IPS-18c (cell line): Measurements from ENCODE around the gene DCBLD2.
A peak's percentile ranks its signal among the peaks of the same experiment; 100 is the strongest.

ENCODE experiments used
- H3K4me3 ChIP-seq: 2 replicates; pipeline ENCODE4 v1.7.0; 2013; ENCODE audit warnings: low read depth, mild to moderate bottlenecking, low read length, moderate library complexity; ENCODE audit not compliant: insufficient read depth
- H3K9me3 ChIP-seq: one replicate; pipeline ENCODE4 v1.6.1; 2013; ENCODE audit warnings: mild to moderate bottlenecking, low read length, moderate library complexity; ENCODE audit not compliant: control insufficient read depth, insufficient read depth

Gene DCBLD2

GRCh38 chr3:98901392-98902350 is at the start of gene DCBLD2:
Gene DCBLD2, minus strand, starts transcription at chr3:98901695. Its CDS starts 369 bp downstream, at chr3:98901326.
- no peaks in the 10 kb centered on the region for H3K9me3 ChIP-seq
- peak within 1 kb of the TSS; percentile 92 for H3K4me3 ChIP-seq

- H3K9me3 ChIP-seq = no peaks in the 10 kb centered on the region
- no peak overlapping the region for H3K4me3 ChIP-seq
Measured at GRCh38 chr3:98945666-98946065, 44.2 kb upstream of the DCBLD2 start.

- Histone ChIP-seq H3K9me3 (no peaks in the 10 kb centered on the region), H3K4me3 (no peak overlapping the region)
Measured at GRCh38 chr3:98945101-98945524, 43.6 kb upstream of the DCBLD2 start.

DNA sequence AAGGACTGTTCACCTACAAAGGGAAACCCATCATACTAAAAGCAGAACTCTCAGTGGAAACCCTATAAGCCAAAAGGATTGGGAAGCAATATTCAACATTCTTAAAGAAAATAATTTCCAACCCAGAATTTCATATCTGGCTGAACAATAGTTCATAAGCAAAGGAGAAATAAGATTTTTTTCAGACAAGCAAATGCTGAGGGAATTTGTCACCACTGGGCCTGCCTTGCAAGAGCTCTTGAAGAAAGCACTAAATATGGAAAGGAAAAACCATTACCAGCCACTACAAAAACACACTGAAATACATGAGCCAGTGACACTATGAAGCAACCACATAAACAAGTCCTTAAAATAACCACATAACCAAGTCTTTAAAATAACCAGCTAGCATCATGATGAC is 28.9 kb upstream of the DCBLD2 start:
- H3K9me3 ChIP-seq = no peaks in the 10 kb centered on the region
- H3K4me3 ChIP-seq = no peak overlapping the region

GRCh38 chr3:98921957-98922356 is 20.5 kb upstream of the DCBLD2 start:
- H3K9me3 ChIP-seq = no peaks in the 10 kb centered on the region
- no peak overlapping the region for H3K4me3 ChIP-seq

DNA sequence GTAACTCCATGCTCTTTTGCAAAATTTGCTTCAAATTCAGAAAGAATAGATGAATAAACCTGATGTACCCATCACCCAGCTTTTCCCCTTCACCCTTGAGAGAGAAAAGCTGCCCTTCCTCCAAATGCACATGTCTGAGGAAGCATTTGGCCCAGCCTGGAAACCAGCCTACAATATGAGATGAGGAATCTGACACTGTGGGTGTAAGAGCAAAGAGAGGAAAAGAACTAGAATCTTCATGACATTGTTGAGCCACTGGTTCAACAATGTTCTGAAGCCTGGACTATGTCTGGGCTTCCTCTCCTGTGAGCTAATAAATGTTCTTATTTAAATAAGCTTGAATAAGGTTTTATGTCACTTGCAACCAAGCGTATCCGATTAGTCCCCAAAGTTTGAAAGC is 18.7 kb upstream of the DCBLD2 start:
- H3K9me3 ChIP-seq = no peaks in the 10 kb centered on the region

DNA sequence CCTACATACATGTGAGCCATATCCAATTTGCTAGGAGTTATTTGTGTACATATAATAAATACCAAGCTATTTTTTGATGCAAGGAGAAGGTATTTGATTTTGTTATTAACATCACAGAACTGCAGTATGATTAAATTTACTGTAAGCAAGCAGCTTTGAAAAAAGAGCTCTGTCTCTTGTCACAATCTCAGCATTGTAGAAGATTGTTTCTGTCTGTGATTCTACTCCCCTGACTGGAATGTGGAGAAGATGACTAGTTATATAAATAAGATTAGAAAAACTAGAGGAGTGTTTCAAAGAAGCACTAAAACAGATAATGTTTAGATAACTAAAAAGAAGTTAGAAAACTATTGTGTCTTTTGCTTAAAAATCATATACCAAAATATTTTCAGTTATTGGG is 17.1 kb upstream of the DCBLD2 start:
- Histone ChIP-seq H3K9me3 (no peaks in the 10 kb centered on the region), H3K4me3 (no peak overlapping the region)

More for the DNA sequence above, 18.7 kb upstream of the DCBLD2 start:
- no peak overlapping the region for H3K4me3 ChIP-seq

- no peaks in the 10 kb centered on the region for H3K9me3 ChIP-seq
- H3K4me3 ChIP-seq = no peak overlapping the region
Measured at GRCh38 chr3:98917608-98918007, 16.1 kb upstream of the DCBLD2 start.

DNA sequence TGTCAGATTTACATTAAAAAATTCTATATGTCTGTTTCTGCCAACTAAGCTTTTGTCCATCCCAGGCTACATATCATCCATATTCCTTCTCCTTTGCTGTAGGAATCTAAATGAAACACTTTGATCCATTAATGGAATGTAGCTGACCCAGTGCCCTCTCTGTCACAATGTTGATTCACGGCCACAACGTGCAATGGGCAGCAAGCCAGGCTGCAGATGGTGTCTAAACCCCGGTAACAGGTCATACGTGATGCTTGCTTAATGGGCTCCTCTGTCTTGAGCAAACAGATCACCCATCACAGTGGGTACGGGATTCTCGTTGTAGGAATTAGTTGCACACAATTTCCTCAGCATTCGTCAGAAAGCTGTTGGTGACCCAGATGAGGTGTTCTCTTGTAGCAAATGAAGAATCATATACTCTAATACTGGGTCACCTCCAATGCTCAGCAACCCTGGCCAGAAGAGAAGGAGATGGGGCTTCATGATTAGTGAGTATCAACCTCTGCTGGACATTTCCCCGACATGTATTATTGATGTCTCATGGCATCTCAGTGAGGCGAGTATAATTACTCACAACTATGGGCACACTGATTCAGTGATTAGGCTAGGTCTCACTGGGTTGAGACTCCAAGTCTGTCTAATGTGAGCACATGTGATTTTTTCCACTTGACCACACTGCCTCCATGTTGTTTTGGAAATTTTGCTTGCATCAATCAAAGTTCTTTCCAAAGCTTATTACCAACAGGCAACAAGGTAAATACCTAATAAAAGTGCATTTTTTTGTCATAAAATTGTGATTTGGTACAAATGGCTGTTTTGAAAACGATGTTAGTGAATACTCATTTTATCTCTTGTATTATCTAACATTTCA is 12.9 kb upstream of the DCBLD2 start:
- H3K9me3 ChIP-seq = no peaks in the 10 kb centered on the region
- no peak overlapping the region for H3K4me3 ChIP-seq

GRCh38 chr3:98912448-98912847 is 11.0 kb upstream of the DCBLD2 start:
- Histone ChIP-seq H3K4me3 (no peak overlapping the region), H3K9me3 (no peaks in the 10 kb centered on the region)

GRCh38 chr3:98906230-98906629 is 4.7 kb upstream of the DCBLD2 start:
- Histone ChIP-seq H3K4me3 (no peak overlapping the region), H3K9me3 (no peaks in the 10 kb centered on the region)

DNA sequence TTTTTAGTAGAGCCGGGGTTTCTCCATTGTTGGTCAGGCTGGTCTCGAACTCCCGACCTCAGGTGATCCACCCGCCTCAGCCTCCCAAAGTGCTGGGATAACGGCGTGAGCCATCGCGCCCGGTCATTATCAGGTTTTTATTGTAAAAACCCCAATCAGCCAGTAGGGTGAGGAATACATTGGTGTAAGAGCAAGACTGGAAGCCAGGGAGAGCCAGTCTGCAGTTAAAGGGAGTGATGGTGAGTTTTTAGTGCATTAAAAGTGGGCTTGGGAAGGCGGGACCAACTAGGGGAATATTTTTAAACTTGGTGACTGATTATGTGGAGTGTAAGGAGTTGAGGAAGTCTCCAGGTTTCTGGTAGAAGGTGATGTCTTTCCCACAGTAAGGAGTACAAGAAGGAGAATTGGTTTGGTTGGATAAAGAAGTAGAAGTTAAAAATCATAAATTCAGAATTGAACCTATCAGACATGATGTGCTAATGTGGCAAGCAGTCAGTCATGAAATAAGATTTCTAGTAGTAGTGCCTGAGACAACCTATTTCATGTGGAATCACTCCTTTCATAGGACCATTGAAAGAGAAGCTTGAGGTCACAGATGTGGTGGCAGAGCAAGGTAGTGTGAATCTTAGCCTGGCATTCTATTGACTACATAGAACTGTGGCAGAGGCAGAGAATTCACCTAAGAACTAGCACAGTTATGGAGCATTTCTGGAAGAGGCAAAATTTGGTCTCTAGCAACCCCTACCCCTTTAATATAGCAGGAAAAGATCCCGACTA is 2.4 kb upstream of the DCBLD2 start:
- Histone ChIP-seq H3K4me3 (no peak overlapping the region), H3K9me3 (no peaks in the 10 kb centered on the region)

- H3K9me3 ChIP-seq = no peaks in the 10 kb centered on the region
- H3K4me3 ChIP-seq = no peak overlapping the region
Measured at GRCh38 chr3:98903099-98903498, 1.6 kb upstream of the DCBLD2 start.

DNA sequence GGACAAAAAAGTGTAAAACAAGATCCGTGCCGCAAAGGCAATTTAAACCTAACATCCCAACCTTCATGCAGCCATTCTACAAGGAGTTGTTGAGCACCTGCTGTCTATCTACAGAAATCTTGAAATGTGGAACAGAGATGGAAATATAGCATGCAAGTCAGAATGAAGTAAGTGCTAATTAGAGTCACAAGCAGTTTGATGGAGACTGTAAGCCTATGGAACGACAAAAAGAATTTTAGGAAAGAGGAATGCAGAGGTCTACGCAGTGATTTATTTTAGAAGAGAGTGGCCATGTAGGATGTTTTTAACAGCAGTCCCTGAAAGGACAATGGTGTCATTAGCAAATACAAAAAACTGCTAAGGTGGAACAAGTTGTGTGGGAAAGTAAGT is 851 bp upstream of the DCBLD2 start:
- H3K4me3 ChIP-seq = peak overlapping the region; percentile 39

GRCh38 chr3:98901119-98901391 is 440 bp downstream of the DCBLD2 start:
- H3K9me3 ChIP-seq = no peaks in the 10 kb centered on the region
- H3K4me3 ChIP-seq = peak overlapping the region; percentile 92

More for the DNA sequence above, 851 bp upstream of the DCBLD2 start:
- no peaks in the 10 kb centered on the region for H3K9me3 ChIP-seq

DNA sequence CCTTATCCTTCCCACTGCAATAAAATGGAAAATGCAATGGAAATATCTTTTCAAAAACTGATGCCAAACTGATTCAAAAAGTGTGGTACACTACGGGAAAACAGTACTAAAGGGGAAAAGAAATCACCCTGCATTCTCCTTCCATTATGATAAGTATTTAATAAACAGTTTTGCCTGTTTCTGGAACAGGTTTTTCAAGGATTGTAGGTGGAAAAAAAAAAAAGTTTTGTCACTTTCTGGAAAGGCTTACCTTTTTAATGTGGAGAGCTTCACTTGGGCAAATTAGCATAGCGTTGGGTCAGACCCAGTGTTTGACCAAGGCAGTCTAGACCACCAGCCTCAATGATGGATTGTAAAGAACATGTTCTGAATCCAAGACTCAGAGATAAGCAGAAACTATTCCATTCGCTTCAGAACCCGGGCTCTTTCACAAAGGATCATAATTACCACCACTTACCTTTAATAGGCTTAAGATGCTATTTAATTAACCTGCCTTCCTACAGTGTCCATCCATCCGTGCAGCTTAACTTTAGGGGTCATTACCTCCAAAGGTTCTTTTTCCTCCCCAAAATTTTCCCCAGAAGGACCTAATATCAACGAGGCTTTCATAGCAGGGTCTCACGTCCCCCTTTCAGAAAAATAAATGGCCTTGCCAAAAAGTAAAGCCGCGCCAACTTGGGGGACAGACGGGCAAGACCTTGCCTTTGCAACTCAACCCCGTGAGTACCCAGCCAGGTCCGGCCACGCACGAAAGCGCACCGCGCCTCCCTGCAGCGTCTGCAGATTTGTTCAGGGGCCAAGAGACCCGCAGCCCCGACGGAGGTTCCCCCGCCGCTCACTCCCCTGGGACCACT is 1.0 kb downstream of the DCBLD2 start:
- peak overlapping the region; percentile 92 for H3K4me3 ChIP-seq

DNA sequence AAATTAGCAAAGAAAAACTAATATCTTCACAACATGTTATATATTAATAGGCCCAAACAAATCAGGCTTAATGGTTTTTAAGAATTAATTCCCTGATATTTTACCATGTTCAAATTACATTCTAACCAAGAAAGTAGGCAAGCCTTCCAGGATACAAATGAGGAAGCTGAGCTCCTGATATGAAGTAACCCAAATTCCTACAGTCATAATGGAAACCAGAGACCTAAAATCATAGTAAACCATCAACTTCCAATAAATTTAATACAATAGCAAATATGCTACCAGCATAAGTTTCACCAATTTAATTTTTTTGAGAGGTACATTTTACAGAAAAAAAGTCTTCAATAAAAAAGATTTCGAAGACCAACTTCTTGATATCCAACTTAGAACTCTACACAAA is 3.8 kb downstream of the DCBLD2 start:
- H3K9me3 ChIP-seq = no peaks in the 10 kb centered on the region
- H3K4me3 ChIP-seq = no peak overlapping the region

More for the DNA sequence above, 1.0 kb downstream of the DCBLD2 start:
- no peaks in the 10 kb centered on the region for H3K9me3 ChIP-seq
